Ishikawa (cell line): ENCODE measurements around the gene CGB1.

Experiments used
- EP300 ChIP-seq: IDR thresholded peaks from 2 replicates; pipeline ENCODE4 v1.6.1; 2012; ENCODE audit warnings: borderline replicate concordance
- FOXM1 ChIP-seq: IDR thresholded peaks from 2 replicates; pipeline ENCODE4 v1.6.1; 2012; ENCODE audit warnings: low read depth, borderline replicate concordance
- NFIC ChIP-seq: IDR thresholded peaks from 2 replicates; pipeline ENCODE4 v1.6.1; 2012
- TAF1 ChIP-seq: IDR thresholded peaks from 2 replicates; pipeline ENCODE4 v1.6.1; 2012; ENCODE audit warnings: low read depth, mild to moderate bottlenecking
- YY1 ChIP-seq: IDR thresholded peaks from 2 replicates; pipeline ENCODE4 v1.6.1; 2012; ENCODE audit warnings: low read depth

GRCh38 chr19:48993175-48994034 is 43.3 kb downstream of the CGB1 start, which contains the start of the genes GYS1 and RUVBL2:
- no peak for TF ChIP-seq FOXM1
- TF ChIP-seq EP300, result no peak
- peak; percentile 85 for TF ChIP-seq TAF1
- peak; percentile 91 for TF ChIP-seq YY1
- TF ChIP-seq NFIC, result no peak
